HepG2 (cell line): ENCODE results near the gene IFRD1. TPM values are rescaled to one million over a fixed set of nuclear protein-coding genes. Genes with fewer than 3 reads are reported as not detected.
A peak's percentile ranks its signal among the peaks of the same experiment; 100 is the strongest.

ENCODE experiments used
- AHR ChIP-seq: IDR thresholded peaks from 2 replicates; pipeline ENCODE4 v1.6.1; 2018; ENCODE audit warnings: missing genetic modification reagents, missing compliant biosample characterization
- HES4 ChIP-seq: sonication (generic); formaldehyde crosslinking; IDR thresholded peaks from 2 replicates; pipeline ENCODE4 v1.9.0; 2021; ENCODE audit warnings: mild to moderate bottlenecking, missing genetic modification reagents, borderline replicate concordance
- HMG20B ChIP-seq: conservative IDR thresholded peaks from 2 replicates; pipeline ENCODE4 v1.6.1; 2016; ENCODE audit warnings: missing genetic modification reagents, missing compliant biosample characterization
- HNF4G ChIP-seq, 2 experiments: sonication (generic) in 1 of 2; formaldehyde crosslinking in 1 of 2; IDR thresholded peaks; 2 replicates each; pipeline versions ENCODE4 v1.4.0 to v1.6.1; 2011 to 2020; ENCODE audit warnings: borderline replicate concordance in 2 of 2, low read depth in 2 of 2, mild to moderate bottlenecking in 2 of 2, low read length in 1 of 2, missing genetic modification reagents in 1 of 2, moderate library complexity in 1 of 2
- KLF16 ChIP-seq, 2 experiments: sonication (generic) in 1 of 2; formaldehyde crosslinking in 1 of 2; IDR thresholded peaks; 2 replicates each; pipeline versions ENCODE4 v1.6.1 to v1.8.0; 2016 to 2023; ENCODE audit warnings: missing genetic modification reagents in 2 of 2, missing compliant biosample characterization in 1 of 2
- NCOA1 ChIP-seq: sonication (generic); formaldehyde crosslinking; IDR thresholded peaks from 2 replicates; pipeline ENCODE4 v1.9.0; 2021; ENCODE audit warnings: missing genetic modification reagents
- NFKB2 ChIP-seq: sonication (generic); formaldehyde crosslinking; IDR thresholded peaks from 2 replicates; pipeline ENCODE4 v1.4.0; 2020; ENCODE audit warnings: missing genetic modification reagents, borderline replicate concordance
- PBX2 ChIP-seq: IDR thresholded peaks from 2 replicates; pipeline ENCODE4 v1.6.1; 2016; ENCODE audit warnings: control low read depth
- SETDB1 ChIP-seq: sonication (generic); formaldehyde crosslinking; IDR thresholded peaks from 2 replicates; pipeline ENCODE4 v1.5.1; 2020; ENCODE audit warnings: missing genetic modification reagents, mild to moderate bottlenecking, borderline replicate concordance
- ZFP1 ChIP-seq: IDR thresholded peaks from 2 replicates; pipeline ENCODE4 v1.6.1; 2016
- ZNF224 ChIP-seq: sonication (generic); formaldehyde crosslinking; IDR thresholded peaks from 2 replicates; pipeline ENCODE4 v1.5.0; 2020; ENCODE audit warnings: mild to moderate bottlenecking, missing genetic modification reagents
- ZNF510 ChIP-seq: sonication (generic); formaldehyde crosslinking; IDR thresholded peaks from 2 replicates; pipeline ENCODE4 v1.4.0; 2020; ENCODE audit warnings: low read depth, mild to moderate bottlenecking, missing genetic modification reagents
- ZNF792 ChIP-seq: IDR thresholded peaks from 2 replicates; pipeline ENCODE4 v1.6.1; 2016
- ZNF879 ChIP-seq: sonication (generic); formaldehyde crosslinking; IDR thresholded peaks from 2 replicates; pipeline ENCODE4 v1.8.1; 2023; ENCODE audit warnings: missing genetic modification reagents
- polyA plus RNA-seq, 8 experiments: library from polyadenylated mRNA; depleted of rRNA in 3 of 8; stranded (reverse) in 7 of 8; unstranded in 1 of 8; fragments of >200 nt; fragmentation: Illumina TruSeq in 4 of 8; extraction: Trizol in 4 of 8; gene quantifications; 2 replicates each; pipeline versions ENCODE4 v1.2.1 to v1.2.3, GENCODE V29; 2011 to 2016; ENCODE audit warnings: low read depth in 4 of 8, missing spikeins in 1 of 8, mixed read lengths in 1 of 8; ENCODE audit not compliant: insufficient read depth in 1 of 8
- total RNA-seq, 5 experiments: library from RNA; depleted of rRNA; stranded (reverse); fragments of >200 nt; fragmentation: Illumina TruSeq; extraction: Trizol; gene quantifications; 2 replicates each; pipeline ENCODE4 v1.2.3, GENCODE V29; 2016; ENCODE audit warnings: low read depth in 1 of 5
- TF ChIP-seq, protein P1 (sequence below): IDR thresholded peaks from 2 replicates; pipeline ENCODE4 v1.6.1; 2012; ENCODE audit warnings: inconsistent platforms
- TF ChIP-seq, protein P2 (sequence below): sonication (generic); formaldehyde crosslinking; IDR thresholded peaks from 2 replicates; pipeline ENCODE4 v1.4.0; 2020; ENCODE audit warnings: missing genetic modification reagents, mild to moderate bottlenecking, borderline replicate concordance
- TF ChIP-seq, protein P3 (sequence below): sonication (generic); formaldehyde crosslinking; IDR thresholded peaks from one replicate; pipeline ENCODE4 v1.5.1; 2020; ENCODE audit warnings: mild to moderate bottlenecking, missing genetic modification reagents; ENCODE audit errors: not compliant biosample characterization

IFRD1 gene
- total and polyA plus RNA-seq, 2 of the 13 experiments (the other 11 are each of a cell fraction or from before 2014, with no cell fraction given), result 50.9 to 55.5 TPM

DNA sequence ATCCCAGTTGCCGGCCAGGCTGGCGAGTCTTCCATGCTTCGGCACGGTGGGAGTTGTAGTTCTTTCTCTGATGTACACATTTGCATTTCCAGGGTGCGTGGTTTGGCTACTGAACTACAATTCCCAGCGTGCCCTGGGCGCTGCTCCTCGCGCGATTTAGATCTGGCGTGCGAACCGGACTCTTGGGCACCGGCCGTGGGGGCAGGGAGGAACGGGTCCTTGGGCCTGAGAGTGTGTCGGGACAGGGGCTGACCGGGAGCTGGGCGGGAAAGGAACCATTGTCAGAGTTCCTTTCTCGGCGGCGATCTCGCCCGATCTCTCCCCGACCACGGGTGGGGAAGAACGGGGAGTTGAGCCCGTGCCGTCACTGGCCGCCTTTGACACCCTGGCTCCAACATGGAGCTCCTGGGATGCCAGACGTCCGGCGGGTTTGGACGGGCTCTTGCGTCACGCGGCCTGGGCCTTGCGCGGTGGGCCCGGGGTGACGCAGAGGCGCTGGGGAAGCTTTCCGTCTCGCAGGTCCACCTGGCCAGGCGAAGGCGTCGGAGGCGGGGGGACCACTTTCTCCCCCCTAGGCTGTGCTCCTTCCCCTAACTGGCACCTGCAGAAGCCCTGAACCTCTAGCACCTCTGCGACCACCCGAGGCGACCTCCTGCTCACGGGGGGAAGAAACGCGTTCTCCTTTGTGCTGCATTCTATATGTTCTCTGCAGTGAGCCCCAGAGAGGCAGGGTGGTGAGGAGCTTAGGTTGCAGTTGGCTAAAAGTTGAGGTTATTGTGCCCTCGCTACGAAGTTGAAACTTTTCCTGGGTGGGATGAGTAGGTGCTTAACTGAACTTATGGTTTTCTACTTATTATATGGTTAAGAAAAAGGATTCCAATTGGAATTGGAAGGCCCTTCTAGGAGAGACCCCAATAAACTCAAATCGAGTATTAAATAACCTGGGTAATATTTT, 824 bp downstream of the IFRD1 start (continued):
- TF ChIP-seq PBX2 (CRISPR knock-in tag), result no peak
- TF ChIP-seq, protein P1, sequence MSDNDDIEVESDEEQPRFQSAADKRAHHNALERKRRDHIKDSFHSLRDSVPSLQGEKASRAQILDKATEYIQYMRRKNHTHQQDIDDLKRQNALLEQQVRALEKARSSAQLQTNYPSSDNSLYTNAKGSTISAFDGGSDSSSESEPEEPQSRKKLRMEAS, result peak; percentile 63
- peak in 1 of 2 experiments; percentile 2; a peak in 1 of 4 replicates for TF ChIP-seq KLF16 (CRISPR knock-in tag; IDR thresholded peaks at IDR 0.05)
- TF ChIP-seq HNF4G (IDR thresholded peaks at IDR 0.05; ENCODE audit: borderline replicate concordance, low read depth, low read length), result no peak
- TF ChIP-seq HNF4G (CRISPR knock-in tag; IDR thresholded peaks at IDR 0.05; ENCODE audit: borderline replicate concordance, low read depth), result no peak
- TF ChIP-seq HMG20B, result no peak; the same call in 1 of the 2 replicates
- TF ChIP-seq ZNF879 (CRISPR knock-in tag), result 0 out of 2 replicates have a peak, but pooled peaks have one; percentile 73
- TF ChIP-seq ZFP1 (CRISPR knock-in tag), result no peak
- no peak for TF ChIP-seq AHR (CRISPR knock-in tag)
- no peak; the same call in 1 of the 2 replicates for TF ChIP-seq ZNF792
- TF ChIP-seq NFKB2 (CRISPR knock-in tag), result 0 out of 2 replicates have a peak, but pooled peaks have one; percentile 36
- TF ChIP-seq NCOA1 (CRISPR knock-in tag), result no peak
- TF ChIP-seq HES4 (CRISPR knock-in tag), result peak; percentile 90
- TF ChIP-seq, protein P2, sequence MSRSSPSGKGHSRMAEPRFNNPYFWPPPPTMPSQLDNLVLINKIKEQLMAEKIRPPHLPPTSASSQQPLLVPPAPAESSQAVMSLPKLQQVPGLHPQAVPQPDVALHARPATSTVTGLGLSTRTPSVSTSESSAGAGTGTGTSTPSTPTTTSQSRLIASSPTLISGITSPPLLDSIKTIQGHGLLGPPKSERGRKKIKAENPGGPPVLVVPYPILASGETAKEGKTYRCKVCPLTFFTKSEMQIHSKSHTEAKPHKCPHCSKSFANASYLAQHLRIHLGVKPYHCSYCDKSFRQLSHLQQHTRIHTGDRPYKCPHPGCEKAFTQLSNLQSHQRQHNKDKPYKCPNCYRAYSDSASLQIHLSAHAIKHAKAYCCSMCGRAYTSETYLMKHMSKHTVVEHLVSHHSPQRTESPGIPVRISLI (CRISPR knock-in tag), result no peak; the same call in 1 of the 2 replicates
- TF ChIP-seq ZNF224, result 0 out of 2 replicates have a peak, but pooled peaks have one; percentile 56
- no peak for TF ChIP-seq SETDB1
- TF ChIP-seq ZNF510 (CRISPR knock-in tag), result 0 out of 2 replicates have a peak, but pooled peaks have one; percentile 48
- TF ChIP-seq, protein P3, sequence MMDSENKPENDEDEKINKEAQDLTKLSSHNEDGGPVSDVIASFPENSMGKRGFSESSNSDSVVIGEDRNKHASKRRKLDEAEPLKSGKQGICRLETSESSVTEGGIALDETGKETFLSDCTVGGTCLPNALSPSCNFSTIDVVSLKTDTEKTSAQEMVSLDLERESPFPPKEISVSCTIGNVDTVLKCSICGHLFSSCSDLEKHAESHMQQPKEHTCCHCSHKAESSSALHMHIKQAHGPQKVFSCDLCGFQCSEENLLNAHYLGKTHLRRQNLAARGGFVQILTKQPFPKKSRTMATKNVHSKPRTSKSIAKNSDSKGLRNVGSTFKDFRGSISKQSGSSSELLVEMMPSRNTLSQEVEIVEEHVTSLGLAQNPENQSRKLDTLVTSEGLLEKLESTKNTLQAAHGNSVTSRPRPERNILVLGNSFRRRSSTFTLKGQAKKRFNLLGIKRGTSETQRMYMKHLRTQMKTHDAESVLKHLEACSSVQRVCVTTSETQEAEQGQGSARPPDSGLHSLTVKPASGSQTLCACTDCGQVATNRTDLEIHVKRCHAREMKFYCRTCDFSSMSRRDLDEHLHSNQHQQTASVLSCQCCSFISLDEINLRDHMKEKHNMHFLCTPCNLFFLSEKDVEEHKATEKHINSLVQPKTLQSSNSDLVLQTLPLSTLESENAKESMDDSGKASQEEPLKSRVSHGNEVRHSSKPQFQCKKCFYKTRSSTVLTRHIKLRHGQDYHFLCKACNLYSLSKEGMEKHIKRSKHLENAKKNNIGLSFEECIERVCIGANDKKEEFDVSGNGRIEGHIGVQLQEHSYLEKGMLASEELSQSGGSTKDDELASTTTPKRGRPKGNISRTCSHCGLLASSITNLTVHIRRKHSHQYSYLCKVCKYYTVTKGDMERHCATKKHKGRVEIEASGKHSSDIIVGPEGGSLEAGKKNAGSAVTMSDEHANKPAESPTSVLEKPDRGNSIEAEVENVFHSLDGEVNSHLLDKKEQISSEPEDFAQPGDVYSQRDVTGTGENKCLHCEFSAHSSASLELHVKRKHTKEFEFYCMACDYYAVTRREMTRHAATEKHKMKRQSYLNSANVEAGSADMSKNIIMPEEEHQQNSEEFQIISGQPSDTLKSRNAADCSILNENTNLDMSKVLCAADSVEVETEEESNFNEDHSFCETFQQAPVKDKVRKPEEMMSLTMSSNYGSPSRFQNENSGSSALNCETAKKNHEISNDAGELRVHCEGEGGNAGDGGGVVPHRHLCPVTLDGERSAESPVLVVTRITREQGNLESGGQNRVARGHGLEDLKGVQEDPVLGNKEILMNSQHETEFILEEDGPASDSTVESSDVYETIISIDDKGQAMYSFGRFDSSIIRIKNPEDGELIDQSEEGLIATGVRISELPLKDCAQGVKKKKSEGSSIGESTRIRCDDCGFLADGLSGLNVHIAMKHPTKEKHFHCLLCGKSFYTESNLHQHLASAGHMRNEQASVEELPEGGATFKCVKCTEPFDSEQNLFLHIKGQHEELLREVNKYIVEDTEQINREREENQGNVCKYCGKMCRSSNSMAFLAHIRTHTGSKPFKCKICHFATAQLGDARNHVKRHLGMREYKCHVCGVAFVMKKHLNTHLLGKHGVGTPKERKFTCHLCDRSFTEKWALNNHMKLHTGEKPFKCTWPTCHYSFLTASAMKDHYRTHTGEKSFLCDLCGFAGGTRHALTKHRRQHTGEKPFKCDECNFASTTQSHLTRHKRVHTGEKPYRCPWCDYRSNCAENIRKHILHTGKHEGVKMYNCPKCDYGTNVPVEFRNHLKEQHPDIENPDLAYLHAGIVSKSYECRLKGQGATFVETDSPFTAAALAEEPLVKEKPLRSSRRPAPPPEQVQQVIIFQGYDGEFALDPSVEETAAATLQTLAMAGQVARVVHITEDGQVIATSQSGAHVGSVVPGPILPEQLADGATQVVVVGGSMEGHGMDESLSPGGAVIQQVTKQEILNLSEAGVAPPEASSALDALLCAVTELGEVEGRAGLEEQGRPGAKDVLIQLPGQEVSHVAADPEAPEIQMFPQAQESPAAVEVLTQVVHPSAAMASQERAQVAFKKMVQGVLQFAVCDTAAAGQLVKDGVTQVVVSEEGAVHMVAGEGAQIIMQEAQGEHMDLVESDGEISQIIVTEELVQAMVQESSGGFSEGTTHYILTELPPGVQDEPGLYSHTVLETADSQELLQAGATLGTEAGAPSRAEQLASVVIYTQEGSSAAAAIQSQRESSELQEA (CRISPR knock-in tag), result no peak
